ENCODE data around the gene FAXDC2.

FAXDC2 gene

DNA sequence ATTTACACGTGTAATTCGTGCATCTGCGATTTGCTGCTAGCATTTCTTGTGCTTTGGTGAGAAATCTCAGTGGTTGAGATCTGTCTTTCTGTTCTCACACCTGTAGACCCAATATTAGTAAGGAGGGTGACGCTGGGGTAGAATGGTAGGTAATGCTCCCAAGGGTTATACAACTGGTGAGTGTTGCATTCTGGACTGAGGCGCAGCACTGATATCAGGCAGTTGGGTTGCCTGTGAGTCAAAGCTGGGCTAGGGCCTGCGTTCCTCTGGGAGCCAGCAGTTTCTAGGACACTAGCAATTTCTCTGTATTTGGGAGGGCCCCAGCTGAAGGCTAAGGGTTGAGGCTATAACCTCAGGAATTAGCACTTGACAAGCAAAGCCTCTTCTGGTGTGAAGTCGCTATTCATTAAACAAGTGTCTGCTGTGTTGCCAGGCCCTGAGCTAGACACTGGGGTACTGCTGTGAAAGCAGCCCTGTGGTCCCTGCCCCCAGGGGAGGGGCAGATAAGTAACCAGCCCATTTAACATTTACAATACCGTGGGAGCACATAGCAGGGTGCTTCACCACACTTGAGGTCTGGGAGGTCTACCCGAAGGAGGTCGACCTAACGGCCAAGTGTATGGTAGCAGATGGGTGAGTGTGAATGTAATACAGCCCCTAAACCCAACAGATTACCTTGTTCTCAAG is 66.5 kb downstream of the FAXDC2 start:
- Mint-ChIP-seq H3K36me3 (ENCODE audit: low read depth) (peaks cover 80% of the 10 kb centered on the region), H3K4me1 (ENCODE audit: low read depth) (peaks cover 93% of the 10 kb centered on the region), H3K27me3 (no peaks in the 10 kb centered on the region), H3K4me3 (no peak overlapping the region), H3K27ac (peak overlapping the region; percentile 83), H3K9me3 (no peaks in the 10 kb centered on the region)
- DNase-seq, result no peak

DNA sequence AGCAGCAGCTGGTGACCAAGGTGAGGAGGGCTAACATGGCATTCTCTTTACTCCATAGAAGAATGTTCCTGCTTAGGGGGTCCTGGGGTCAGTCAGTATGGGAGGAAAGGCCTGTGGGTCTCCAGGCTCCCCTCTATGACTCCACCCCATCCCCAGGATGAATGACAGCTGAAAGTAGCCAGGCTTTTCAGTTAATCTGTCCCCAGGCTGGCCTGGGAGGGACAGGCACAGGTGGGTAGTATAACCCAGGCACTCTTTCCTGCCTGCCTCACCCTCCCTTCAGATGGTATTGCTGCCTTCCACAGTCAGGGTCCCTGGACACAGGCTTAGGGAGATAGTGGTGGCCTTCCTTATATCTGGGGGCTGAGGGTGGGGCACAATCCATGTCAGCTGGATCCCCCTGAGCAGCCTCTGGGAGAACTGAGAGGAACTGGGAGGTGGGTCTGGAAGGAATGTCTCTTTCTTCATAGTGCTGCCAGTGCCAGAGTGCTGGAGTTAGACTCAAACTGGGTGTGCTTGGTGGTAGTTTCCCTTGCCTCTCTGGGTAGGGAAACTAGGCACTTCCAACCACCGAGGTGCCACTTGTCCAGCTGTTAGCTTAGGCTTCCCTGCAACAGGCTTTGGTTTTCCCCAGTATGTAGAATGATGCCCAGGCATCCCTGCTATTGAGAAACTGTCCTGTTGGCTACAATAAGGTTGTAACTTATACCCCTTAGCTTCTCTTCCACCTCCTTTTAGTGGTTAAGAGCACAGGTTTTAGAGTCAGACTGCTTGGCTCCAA is 67.4 kb downstream of the FAXDC2 start:
- no peaks in the 10 kb centered on the region for H3K27me3 Mint-ChIP-seq
- H3K4me3 Mint-ChIP-seq, result no peak overlapping the region
- H3K9me3 Mint-ChIP-seq, result no peaks in the 10 kb centered on the region
- peak overlapping the region; percentile 83 for H3K27ac Mint-ChIP-seq
- peaks cover 94% of the 10 kb centered on the region for H3K4me1 Mint-ChIP-seq (ENCODE audit: low read depth)
- H3K36me3 Mint-ChIP-seq (ENCODE audit: low read depth), result peaks cover 75% of the 10 kb centered on the region
- no peak for DNase-seq

DNA sequence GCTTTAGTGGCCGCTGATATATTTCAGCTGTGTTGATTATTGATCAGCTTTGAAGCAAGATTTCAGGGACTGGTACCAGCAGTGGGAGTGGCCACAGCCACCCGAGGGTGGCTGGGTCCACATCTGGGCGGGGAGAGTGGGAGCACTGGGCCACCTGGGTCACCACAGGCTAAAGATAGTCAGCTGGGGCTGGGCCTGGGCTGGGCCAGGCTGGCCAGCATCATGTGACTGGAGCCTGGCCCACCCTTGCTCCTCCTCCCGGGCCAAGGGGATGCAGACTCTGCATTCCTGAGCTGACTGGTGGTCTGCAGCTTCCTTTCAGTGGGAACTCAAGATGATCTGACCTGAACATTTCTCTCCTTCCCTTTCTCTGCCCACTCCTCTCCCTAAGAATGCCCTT is 68.1 kb downstream of the FAXDC2 start:
- Mint-ChIP-seq H3K4me1 (ENCODE audit: low read depth) (peaks cover 90% of the 10 kb centered on the region), H3K9me3 (no peaks in the 10 kb centered on the region), H3K27me3 (no peaks in the 10 kb centered on the region), H3K36me3 (ENCODE audit: low read depth) (peaks cover 69% of the 10 kb centered on the region), H3K4me3 (no peak overlapping the region), H3K27ac (peak overlapping the region; percentile 83)
- no peak for DNase-seq

DNA sequence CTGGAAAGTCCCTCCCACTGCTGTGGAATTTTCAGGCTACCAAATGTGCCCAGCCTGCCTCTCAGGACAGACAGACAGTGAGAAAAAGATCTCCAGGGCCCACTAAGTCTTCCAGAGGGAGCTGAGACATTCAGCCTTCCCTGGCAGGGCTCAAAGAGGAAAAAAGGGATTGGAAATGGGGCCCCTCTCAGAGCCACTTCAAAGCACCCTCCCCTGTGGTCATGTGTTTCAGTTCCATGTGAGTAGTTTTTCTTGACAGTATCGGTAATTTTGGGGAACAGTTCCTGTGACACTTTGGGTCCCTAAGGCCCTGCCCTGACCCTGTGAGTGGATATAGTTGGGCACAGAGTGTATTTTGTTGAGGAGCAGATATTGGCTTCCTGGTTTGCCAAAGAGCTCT is 70.3 kb downstream of the FAXDC2 start:
- DNase-seq, result no peak
- H3K27ac Mint-ChIP-seq, result peak overlapping the region; percentile 83
- H3K27me3 Mint-ChIP-seq, result no peaks in the 10 kb centered on the region
- no peaks in the 10 kb centered on the region for H3K9me3 Mint-ChIP-seq
- H3K36me3 Mint-ChIP-seq (ENCODE audit: low read depth), result peaks cover 61% of the 10 kb centered on the region
- peaks cover 81% of the 10 kb centered on the region for H3K4me1 Mint-ChIP-seq (ENCODE audit: low read depth)
- H3K4me3 Mint-ChIP-seq, result no peak overlapping the region

DNA sequence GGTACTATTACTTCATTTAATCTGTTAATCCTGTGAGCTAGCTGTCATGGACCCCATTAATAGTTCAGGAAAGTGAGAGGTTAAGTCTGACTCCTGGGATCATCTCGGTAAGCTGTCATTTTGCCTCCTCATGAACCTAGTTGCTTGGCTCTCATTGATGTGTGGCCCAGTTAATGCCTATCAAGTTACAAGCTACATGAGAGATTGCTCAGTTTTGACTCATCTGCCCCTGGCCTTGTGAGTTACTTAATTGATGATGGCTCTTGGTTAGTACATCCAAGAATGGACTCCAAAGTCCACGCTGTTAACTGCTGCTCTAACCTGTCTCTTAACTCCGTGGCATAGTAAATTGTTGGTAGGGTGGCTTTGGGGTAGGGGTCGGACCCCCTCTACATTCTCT is 71.3 kb downstream of the FAXDC2 start:
- H3K4me3 Mint-ChIP-seq, result no peak overlapping the region
- peaks cover 64% of the 10 kb centered on the region for H3K36me3 Mint-ChIP-seq (ENCODE audit: low read depth)
- peaks cover 81% of the 10 kb centered on the region for H3K4me1 Mint-ChIP-seq (ENCODE audit: low read depth)
- H3K27ac Mint-ChIP-seq, result peak overlapping the region; percentile 83
- no peaks in the 10 kb centered on the region for H3K9me3 Mint-ChIP-seq
- no peaks in the 10 kb centered on the region for H3K27me3 Mint-ChIP-seq
- DNase-seq, result no peak

DNA sequence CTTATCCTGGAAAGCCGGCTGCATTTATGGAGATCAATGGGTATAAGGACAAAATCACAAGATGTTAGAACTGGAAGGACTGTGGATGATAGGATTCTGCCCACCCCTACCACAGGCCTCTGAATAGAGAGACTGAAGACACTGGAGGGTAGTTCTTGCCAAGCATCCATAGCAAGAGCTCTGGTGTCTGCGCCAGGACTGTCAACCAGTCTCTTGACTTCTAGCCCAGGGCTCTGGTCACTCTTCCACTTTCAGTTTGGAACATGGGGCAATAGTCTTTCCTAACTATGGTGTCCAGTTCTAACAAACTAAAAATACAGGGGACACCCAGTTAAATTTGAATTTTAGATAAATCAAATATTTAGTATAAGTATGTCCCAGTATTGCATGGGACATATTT is 71.9 kb downstream of the FAXDC2 start:
- peak overlapping the region; percentile 71 for H3K27ac Mint-ChIP-seq
- no peak overlapping the region for H3K4me3 Mint-ChIP-seq
- H3K27me3 Mint-ChIP-seq, result no peaks in the 10 kb centered on the region
- no peak for DNase-seq
- no peaks in the 10 kb centered on the region for H3K9me3 Mint-ChIP-seq
- peaks cover 81% of the 10 kb centered on the region for H3K4me1 Mint-ChIP-seq (ENCODE audit: low read depth)
- H3K36me3 Mint-ChIP-seq (ENCODE audit: low read depth), result peaks cover 67% of the 10 kb centered on the region

DNA sequence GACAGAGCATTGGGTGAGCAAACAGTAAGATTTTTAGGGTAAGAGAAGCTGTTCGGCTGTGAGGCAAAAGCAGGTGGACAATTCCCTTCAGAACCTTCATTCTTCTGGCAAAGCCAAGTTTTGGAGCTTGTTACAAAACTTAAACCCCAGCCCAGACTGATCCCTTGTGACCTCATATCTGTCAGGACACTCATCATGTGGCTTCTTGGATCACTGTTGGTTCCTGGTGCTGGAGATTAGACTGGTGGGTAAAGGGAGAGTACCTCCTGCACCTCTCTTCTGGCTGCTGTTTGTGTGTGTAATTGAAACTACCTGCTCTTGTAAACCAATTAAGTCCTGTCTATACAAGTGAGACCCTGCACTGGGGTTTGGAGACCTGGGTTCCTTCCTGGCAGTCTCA is 74.2 kb downstream of the FAXDC2 start:
- no peaks in the 10 kb centered on the region for H3K27me3 Mint-ChIP-seq
- peaks cover 73% of the 10 kb centered on the region for H3K36me3 Mint-ChIP-seq (ENCODE audit: low read depth)
- no peak for DNase-seq
- no peaks in the 10 kb centered on the region for H3K9me3 Mint-ChIP-seq
- peaks cover 75% of the 10 kb centered on the region for H3K4me1 Mint-ChIP-seq (ENCODE audit: low read depth)
- H3K4me3 Mint-ChIP-seq, result no peak overlapping the region
- peak overlapping the region; percentile 77 for H3K27ac Mint-ChIP-seq

DNA sequence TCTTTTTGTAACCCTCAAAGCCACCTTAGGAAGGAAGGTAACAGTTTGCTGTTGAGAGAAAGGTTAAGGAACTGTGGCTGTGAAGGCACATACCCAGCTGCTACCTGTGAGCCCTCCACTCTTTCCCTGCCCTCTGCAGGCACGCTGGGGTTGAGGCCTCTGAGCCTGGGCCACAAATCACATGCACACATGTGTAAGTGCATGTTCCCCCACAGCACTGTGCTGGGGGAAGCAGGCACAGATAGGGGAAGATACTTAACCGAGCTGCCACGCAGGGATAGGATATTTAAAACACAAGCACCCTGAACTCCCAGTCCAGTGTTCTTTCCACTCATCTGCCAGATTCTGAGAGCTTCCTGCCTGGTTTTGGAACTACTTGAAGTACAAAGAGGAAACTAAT is 77.1 kb downstream of the FAXDC2 start:
- peaks cover 71% of the 10 kb centered on the region for H3K36me3 Mint-ChIP-seq (ENCODE audit: low read depth)
- no peaks in the 10 kb centered on the region for H3K9me3 Mint-ChIP-seq
- no peaks in the 10 kb centered on the region for H3K27me3 Mint-ChIP-seq
- no peak overlapping the region for H3K4me3 Mint-ChIP-seq
- no peak for DNase-seq
- H3K4me1 Mint-ChIP-seq (ENCODE audit: low read depth), result peaks cover 74% of the 10 kb centered on the region
- peak overlapping the region; percentile 69 for H3K27ac Mint-ChIP-seq

DNA sequence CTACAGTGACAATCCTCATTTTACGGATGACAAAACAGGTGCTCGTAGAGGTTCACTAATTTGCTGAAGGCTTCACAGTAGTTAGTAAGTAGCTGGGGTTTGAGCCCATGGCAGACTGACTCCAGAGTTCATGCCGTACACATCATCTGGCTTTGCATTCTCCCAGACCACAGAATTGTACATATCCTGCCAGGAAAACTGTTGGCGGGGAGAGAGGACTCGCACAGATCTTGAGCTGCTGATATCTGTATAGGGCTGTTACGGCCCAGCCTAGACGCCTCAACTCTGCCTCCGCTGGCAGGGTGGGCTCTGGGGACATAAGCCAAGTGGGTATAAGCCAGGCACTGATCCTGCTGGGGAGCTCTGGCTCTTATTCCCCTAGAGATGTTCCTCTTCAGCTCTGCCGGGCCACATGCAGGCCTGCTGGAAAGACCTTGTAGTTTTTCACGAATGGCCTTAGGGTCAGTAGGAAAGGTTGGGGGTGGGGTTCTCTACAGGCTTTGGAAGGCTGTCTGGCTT is 79.0 kb downstream of the FAXDC2 start:
- Mint-ChIP-seq H3K27ac (peak overlapping the region; percentile 77), H3K9me3 (no peaks in the 10 kb centered on the region), H3K27me3 (no peaks in the 10 kb centered on the region), H3K4me3 (no peak overlapping the region), H3K36me3 (ENCODE audit: low read depth) (peaks cover 77% of the 10 kb centered on the region), H3K4me1 (ENCODE audit: low read depth) (peaks cover 85% of the 10 kb centered on the region)
- DNase-seq, result no peak

DNA sequence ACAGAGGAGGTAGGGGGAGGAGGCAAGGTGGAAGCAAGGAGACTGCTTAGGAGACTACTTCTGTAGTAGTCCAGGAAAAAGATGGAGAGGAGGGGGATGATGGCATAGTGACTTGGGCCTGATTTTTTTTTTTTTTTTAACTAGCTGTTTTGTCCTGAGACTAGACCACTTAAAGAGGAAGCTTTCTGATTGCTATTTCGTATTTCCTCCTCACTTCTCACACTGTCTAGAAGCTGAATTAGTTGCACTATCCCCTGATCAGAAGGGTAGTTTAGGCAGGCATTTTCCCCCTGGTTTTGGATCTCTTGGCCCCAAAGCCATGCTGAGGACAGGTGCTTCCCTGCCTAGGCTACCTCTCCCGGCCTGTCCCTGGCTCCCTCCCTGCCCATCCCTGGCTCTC is 80.3 kb downstream of the FAXDC2 start:
- DNase-seq, result no peak
- Mint-ChIP-seq H3K4me1 (ENCODE audit: low read depth) (peaks cover 90% of the 10 kb centered on the region), H3K36me3 (ENCODE audit: low read depth) (peaks cover 74% of the 10 kb centered on the region), H3K4me3 (no peak overlapping the region), H3K27ac (peak overlapping the region; percentile 78), H3K27me3 (no peaks in the 10 kb centered on the region), H3K9me3 (no peaks in the 10 kb centered on the region)

All from activated T-cell treated with anti-CD3 and anti-CD28 coated beads, Interleukin-2, amount 50 U/mL, for 24 hours (primary cell).